Lung microvascular endothelial cell (primary cell): ENCODE data around the gene CCSER1. TPM values are rescaled to one million over a fixed set of nuclear protein-coding genes. Genes with fewer than 3 reads are reported as not detected.
"Not testable (repeated sequence)": the region's sequence is repeated elsewhere in the genome, so short reads cannot be mapped to it uniquely, and the experiment has no call there.

Source experiments
- DNase-seq, 2 donors: peaks; one replicate each; pipeline versions ENCODE4 v3.0.0 to v3.0.0-alpha.2; 2010; ENCODE audit warnings: low read depth in 2 of 2
- total RNA-seq: library from RNA; depleted of rRNA; stranded (reverse); fragments of >200 nt; gene quantifications from 2 replicates; pipeline ENCODE4 v1.2.1, GENCODE V29; 2014

Gene CCSER1
- total RNA-seq, 1 donor from 2014 or later, result 0.20 TPM

- no peak for DNase-seq
Measured at GRCh38 chr4:90833706-90834105, 706.5 kb downstream of the CCSER1 start.

GRCh38 chr4:90837241-90837640 is 710.0 kb downstream of the CCSER1 start:
- no peak for DNase-seq

- DNase-seq, result not testable (repeated sequence)
Measured at GRCh38 chr4:90838859-90839258, 711.7 kb downstream of the CCSER1 start.

GRCh38 chr4:90840291-90840690 is 713.1 kb downstream of the CCSER1 start:
- no peak for DNase-seq

- DNase-seq, result no peak
Measured at GRCh38 chr4:90840828-90841227, 713.6 kb downstream of the CCSER1 start.

- DNase-seq, result no peak
Measured at GRCh38 chr4:90841676-90842075, 714.5 kb downstream of the CCSER1 start.

- DNase-seq, result no peak
Measured at GRCh38 chr4:90842960-90843359, 715.8 kb downstream of the CCSER1 start.

- DNase-seq, result no peak
Measured at GRCh38 chr4:90844241-90844640, 717.0 kb downstream of the CCSER1 start.

- DNase-seq, result no peak
Measured at GRCh38 chr4:90845777-90846176, 718.6 kb downstream of the CCSER1 start.

- DNase-seq, result no peak
Measured at GRCh38 chr4:90852237-90852636, 725.0 kb downstream of the CCSER1 start.

GRCh38 chr4:90855111-90855510 is 727.9 kb downstream of the CCSER1 start:
- DNase-seq, result no peak

GRCh38 chr4:90857081-90857820 is 730.1 kb downstream of the CCSER1 start:
- DNase-seq, result no peak

- DNase-seq, result no peak
Measured at GRCh38 chr4:90875791-90876190, 748.6 kb downstream of the CCSER1 start.

- DNase-seq, result no peak
Measured at GRCh38 chr4:90876296-90876695, 749.1 kb downstream of the CCSER1 start.

GRCh38 chr4:90883519-90883918 is 756.3 kb downstream of the CCSER1 start:
- no peak for DNase-seq

- no peak for DNase-seq
Measured at GRCh38 chr4:90888571-90888970, 761.4 kb downstream of the CCSER1 start.

GRCh38 chr4:90889171-90889570 is 762.0 kb downstream of the CCSER1 start:
- no peak for DNase-seq

- DNase-seq, result not testable (repeated sequence)
Measured at GRCh38 chr4:90903413-90903812, 776.2 kb downstream of the CCSER1 start.

- DNase-seq, result no peak
Measured at GRCh38 chr4:90904021-90904420, 776.8 kb downstream of the CCSER1 start.

GRCh38 chr4:90906239-90906638 is 779.0 kb downstream of the CCSER1 start:
- no peak for DNase-seq

- not testable (repeated sequence) for DNase-seq
Measured at GRCh38 chr4:90911724-90912434, 784.7 kb downstream of the CCSER1 start.

- no peak for DNase-seq
Measured at GRCh38 chr4:90922174-90922573, 795.0 kb downstream of the CCSER1 start.

GRCh38 chr4:90926957-90927356 is 799.8 kb downstream of the CCSER1 start:
- DNase-seq, result no peak
